ENCODE results near the gene MMP14. TPM values are rescaled to one million over a fixed set of nuclear protein-coding genes. Genes with fewer than 3 reads are reported as not detected.

Gene MMP14
- total RNA-seq, 1 donor from 2014 or later, result 149 TPM

DNA sequence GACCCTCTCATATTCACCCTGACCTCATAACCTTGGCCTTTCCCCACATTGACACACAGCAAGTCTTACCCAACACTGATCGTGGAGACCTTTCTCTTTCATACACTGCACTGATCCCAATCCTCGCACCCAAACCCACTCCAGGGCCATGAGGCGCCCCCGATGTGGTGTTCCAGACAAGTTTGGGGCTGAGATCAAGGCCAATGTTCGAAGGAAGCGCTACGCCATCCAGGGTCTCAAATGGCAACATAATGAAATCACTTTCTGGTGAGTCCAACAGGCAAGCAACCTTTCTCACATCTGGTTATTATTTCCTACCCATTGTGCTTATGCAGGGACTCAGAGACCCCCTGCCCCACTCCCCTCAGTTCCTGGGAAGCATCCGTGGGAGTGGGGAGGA, 5.4 kb downstream of the MMP14 start:
- intact Hi-C loops (cut with DNase I), result no loop called here
- Histone ChIP-seq H3K27me3 (no peaks in the 10 kb centered on the region), H3K4me3 (no peak overlapping the region), H3K36me3 (peaks cover 57% of the 10 kb centered on the region), H3K4me1 (peaks cover 33% of the 10 kb centered on the region), H3K9me3 (no peaks in the 10 kb centered on the region), H3K27ac (no peak overlapping the region)
- ATAC-seq (no peak), DNase-seq (no peak)
- no peak for TF ChIP-seq CTCF (IDR thresholded peaks at IDR 0.05)

- no peak for DNase-seq
- intact Hi-C loops (cut with DNase I), result no loop called here
- no peaks in the 10 kb centered on the region for H3K27me3 ChIP-seq
Observed at GRCh38 chr14:22842211-22843122, 6.1 kb downstream of the MMP14 start.

GRCh38 chr14:22843123-22843925, 6.9 kb downstream of the MMP14 start:
- ATAC-seq (no peak), DNase-seq (no peak)
- intact Hi-C loops (cut with DNase I), result no loop called here
- no peak overlapping the region for H3K4me3 ChIP-seq
- no peaks in the 10 kb centered on the region for H3K27me3 ChIP-seq
- H3K27ac ChIP-seq, result peak overlapping the region; percentile 30
- H3K4me1 ChIP-seq, result peaks cover 44% of the 10 kb centered on the region
- H3K36me3 ChIP-seq, result peaks cover 60% of the 10 kb centered on the region
- no peak for TF ChIP-seq CTCF (IDR thresholded peaks at IDR 0.05)
- no peaks in the 10 kb centered on the region for H3K9me3 ChIP-seq

More at GRCh38 chr14:22842211-22843122, 6.1 kb downstream of the MMP14 start:
- ATAC-seq, result no peak
- no peaks in the 10 kb centered on the region for H3K9me3 ChIP-seq
- no peak for TF ChIP-seq CTCF (IDR thresholded peaks at IDR 0.05)
- H3K4me3 ChIP-seq, result no peak overlapping the region
- peaks cover 38% of the 10 kb centered on the region for H3K4me1 ChIP-seq
- peak overlapping the region; percentile 30 for H3K27ac ChIP-seq
- peaks cover 60% of the 10 kb centered on the region for H3K36me3 ChIP-seq

GRCh38 chr14:22844221-22845102, 8.1 kb downstream of the MMP14 start:
- ATAC-seq (no peak), DNase-seq (no peak)
- no peak overlapping the region for H3K27ac ChIP-seq
- peaks cover 40% of the 10 kb centered on the region for H3K4me1 ChIP-seq
- no peak overlapping the region for H3K4me3 ChIP-seq
- intact Hi-C loops (cut with DNase I), result no loop called here
- peaks cover 60% of the 10 kb centered on the region for H3K36me3 ChIP-seq
- no peaks in the 10 kb centered on the region for H3K27me3 ChIP-seq
- H3K9me3 ChIP-seq, result no peaks in the 10 kb centered on the region
- no peak for TF ChIP-seq CTCF (IDR thresholded peaks at IDR 0.05)

- no peak for DNase-seq
- intact Hi-C loops (cut with DNase I), result no loop called here
Observed at GRCh38 chr14:22845103-22845394, 8.7 kb downstream of the MMP14 start.

More at GRCh38 chr14:22845103-22845394, 8.7 kb downstream of the MMP14 start:
- no peak for ATAC-seq
- Histone ChIP-seq H3K9me3 (no peaks in the 10 kb centered on the region), H3K27ac (no peak overlapping the region), H3K4me1 (peaks cover 40% of the 10 kb centered on the region), H3K27me3 (no peaks in the 10 kb centered on the region), H3K4me3 (no peak overlapping the region), H3K36me3 (peaks cover 60% of the 10 kb centered on the region)
- no peak for TF ChIP-seq CTCF (IDR thresholded peaks at IDR 0.05)
